GM10266 (cell line): ENCODE results near the gene TRIP12.
"Not testable (repeated sequence)": the region's sequence is repeated elsewhere in the genome, so short reads cannot be mapped to it uniquely, and the experiment has no call there.

Source experiments
- DNase-seq: peaks from one replicate; pipeline ENCODE4 v3.0.0; 2012; ENCODE audit errors: extremely low spot score
- TF ChIP-seq, protein P1 (sequence below): IDR thresholded peaks from 2 replicates; pipeline ENCODE4 v1.5.1; 2012; ENCODE audit warnings: mild to moderate bottlenecking, low read depth; ENCODE audit not compliant: control insufficient read depth, insufficient read depth; ENCODE audit errors: missing control alignments

Gene TRIP12

DNA sequence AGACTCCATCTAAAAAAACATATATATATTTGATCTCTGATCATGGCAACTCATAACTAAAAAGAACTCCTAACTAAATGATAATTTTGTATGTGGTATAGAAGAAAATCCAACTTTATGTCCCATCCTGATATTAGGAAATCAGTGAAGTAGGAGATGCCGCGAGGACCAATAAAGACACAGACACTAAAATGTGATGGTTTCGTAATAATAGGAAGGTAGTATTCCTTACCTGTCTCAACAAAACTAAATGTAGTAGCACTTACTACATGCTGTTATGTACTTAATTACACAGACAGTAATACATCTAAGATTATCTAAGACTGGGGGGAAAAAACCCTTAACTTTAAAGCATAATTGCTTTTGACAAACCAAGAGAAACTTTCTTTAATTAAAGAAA, 63.5 kb downstream of the TRIP12 start:
- no peak for DNase-seq

DNA sequence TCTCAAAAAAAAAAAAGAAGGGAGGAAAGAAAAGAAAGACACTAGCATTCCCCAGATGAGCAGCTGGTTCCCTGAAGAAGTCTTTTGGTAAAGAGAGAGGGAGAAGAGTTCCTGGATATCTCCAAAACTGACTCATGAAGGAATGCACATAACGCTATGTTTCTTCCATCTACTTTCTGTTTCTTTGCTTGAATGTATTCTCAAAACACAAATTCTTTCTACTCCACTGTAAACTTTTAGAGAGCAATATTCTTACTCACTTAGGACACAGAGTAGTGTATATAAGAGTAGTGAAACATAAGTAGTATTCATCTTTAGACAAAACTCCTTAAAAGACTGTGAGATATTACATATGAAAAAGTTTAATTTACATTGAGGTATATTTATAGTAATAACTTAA, 64.2 kb downstream of the TRIP12 start:
- TF ChIP-seq, protein P1, sequence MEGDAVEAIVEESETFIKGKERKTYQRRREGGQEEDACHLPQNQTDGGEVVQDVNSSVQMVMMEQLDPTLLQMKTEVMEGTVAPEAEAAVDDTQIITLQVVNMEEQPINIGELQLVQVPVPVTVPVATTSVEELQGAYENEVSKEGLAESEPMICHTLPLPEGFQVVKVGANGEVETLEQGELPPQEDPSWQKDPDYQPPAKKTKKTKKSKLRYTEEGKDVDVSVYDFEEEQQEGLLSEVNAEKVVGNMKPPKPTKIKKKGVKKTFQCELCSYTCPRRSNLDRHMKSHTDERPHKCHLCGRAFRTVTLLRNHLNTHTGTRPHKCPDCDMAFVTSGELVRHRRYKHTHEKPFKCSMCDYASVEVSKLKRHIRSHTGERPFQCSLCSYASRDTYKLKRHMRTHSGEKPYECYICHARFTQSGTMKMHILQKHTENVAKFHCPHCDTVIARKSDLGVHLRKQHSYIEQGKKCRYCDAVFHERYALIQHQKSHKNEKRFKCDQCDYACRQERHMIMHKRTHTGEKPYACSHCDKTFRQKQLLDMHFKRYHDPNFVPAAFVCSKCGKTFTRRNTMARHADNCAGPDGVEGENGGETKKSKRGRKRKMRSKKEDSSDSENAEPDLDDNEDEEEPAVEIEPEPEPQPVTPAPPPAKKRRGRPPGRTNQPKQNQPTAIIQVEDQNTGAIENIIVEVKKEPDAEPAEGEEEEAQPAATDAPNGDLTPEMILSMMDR: no peak
- DNase-seq: no peak

More for the DNA sequence above, 63.5 kb downstream of the TRIP12 start:
- TF ChIP-seq, protein P1: no peak

DNA sequence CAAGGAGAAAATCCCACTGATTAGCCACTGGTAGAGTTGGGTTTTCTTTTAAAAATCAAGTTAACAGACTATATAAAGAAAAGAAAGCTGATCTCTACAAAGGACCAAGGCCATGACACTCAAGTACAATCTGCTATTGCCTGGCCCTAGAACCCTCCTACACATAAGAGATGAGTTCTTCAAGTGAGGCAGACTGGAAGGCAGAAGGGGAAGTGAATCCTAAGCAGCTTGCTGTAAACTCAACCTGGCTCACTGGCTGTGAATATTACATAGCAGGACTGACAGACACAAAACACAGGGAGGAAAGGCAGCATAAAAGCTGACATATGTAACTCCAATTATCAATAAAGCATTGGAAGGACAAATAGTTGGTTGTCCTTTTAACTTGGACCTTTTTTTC, 65.4 kb downstream of the TRIP12 start:
- TF ChIP-seq, protein P1: no peak
- peak; percentile 65 for DNase-seq

DNA sequence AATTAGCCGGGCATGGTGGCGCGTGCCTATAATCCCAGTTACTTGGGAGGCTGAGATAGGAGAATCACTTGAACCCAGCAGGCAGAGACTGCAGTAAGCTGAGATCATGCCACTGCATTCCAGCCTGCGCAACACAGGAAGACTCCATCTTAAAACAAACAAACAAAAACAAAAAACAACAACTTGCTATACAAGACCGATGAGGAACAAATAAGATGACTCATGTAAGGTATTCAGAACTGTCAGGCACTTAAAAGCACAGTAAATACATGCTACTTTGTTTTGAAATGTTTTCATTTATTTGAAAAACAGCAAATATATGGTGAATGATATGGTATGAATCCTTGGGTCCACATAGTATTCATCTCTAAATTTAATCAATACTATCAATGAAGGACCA, 66.7 kb downstream of the TRIP12 start:
- TF ChIP-seq, protein P1: no peak
- no peak for DNase-seq

DNA sequence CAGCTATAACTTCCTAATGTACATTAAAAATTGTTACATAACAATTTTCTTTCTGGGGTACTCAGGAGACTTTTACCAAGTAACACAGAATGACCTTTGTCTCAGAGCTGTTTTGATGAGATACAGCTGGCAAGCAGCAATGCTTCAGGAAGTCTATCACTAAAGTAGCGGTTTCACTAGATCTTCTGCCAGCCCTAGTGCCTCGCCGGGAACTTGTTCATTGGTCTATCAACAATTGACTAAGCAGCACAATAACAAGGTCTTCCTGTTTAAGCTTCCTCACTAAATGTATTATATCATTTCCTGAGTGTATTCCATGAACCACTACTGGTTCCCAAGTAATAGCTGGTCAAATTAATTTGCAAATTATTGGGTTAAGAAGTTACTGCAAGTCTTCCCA, 69.2 kb downstream of the TRIP12 start:
- peak; percentile 42 for DNase-seq
- TF ChIP-seq, protein P1: no peak

DNA sequence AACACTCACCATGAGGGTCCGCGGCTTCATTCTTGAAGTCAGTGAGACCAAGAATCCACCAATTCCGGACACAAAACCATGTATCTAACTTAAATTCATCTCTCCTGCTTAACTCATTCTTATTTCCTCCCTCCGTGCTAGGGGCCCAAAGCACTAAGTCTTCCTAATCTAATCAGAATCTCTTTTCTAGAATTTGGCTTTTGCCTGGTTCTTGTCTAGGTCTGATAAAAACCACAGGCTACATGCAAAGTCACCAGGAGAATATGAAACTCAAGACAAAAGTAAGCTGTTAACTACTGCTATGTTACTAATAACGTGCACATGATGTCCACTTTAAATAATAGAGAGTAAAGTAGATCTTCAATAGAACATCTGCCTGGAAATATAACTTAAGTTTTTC, 69.9 kb downstream of the TRIP12 start:
- TF ChIP-seq, protein P1: no peak
- no peak for DNase-seq

DNA sequence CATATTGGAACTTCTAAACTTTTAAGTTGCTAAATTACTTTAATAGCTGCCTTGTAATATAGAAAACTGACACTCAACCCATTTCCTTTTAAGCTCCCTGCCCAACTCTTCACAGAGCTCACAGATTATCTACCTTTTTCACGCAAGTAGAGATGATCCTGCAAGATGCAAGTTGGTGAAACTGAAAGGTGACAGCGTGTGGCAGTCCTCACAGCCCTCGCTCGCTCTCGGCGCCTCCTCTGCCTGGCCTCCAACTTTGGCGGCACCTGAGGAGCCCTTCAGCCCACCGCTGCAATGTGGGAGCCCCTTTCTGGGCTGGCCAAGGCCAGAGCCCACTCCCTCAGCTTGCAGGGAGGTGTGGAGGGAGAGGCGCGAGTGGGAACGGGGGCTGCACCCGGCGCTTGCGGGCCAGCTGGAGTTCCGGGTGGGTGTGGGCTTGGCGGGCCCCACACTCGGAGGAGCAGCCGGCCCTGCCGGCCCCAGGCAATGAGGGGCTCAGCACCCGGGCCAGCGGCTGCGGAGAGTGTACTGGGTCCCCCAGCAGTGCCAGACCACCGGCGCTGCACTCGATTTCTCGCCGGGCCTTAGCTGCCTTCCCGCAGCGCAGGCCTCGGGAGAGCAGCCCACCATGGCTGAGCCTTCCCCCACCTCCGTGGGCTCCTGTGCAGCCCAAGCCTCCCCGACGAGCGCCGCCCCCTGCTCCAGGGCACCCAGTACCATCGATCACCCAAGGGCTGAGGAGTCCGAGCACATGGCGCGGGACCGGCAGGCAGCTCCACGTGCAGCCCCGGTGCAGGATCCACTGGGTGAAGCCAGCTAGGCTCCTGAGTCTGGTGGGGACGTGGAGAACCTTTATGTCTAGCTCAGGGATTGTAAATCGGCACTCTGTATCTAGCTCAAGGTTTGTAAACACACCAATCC, 71.2 kb downstream of the TRIP12 start:
- DNase-seq: not testable (repeated sequence)
